ENCODE measurements around the gene TXNDC12. TPM values are rescaled to one million over a fixed set of nuclear protein-coding genes. Genes with fewer than 3 reads are reported as not detected.

TXNDC12 gene
- total RNA-seq, 1 experiment from 2014 or later, result 91.3 TPM

DNA sequence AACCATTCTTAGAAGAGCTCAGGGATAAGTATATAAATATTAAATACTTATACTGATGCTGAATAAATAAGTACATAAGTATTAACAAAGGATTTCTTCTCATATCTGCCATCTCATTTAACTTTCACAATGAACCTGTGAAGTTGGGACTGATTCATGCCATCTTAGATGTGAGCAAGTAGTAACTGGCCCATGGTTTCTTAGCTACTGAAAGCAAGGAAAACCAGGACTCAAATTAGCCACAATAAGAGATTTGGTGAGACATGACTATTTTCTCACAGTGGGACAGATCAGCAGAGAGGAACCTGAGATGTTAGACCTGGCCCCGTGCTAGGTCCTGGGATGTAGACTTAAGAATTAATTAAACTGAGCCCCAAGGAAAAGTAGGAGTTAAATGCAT, 56.3 kb downstream of the TXNDC12 start:
- no peak for DNase-seq (ENCODE audit: low read depth)

- no peak for DNase-seq (ENCODE audit: low read depth)
These were observed 57.0 kb downstream of the TXNDC12 start for GRCh38 chr1:51997974-51998382.

- peak; percentile 74 for DNase-seq (ENCODE audit: low read depth)
These were observed 64.5 kb downstream of the TXNDC12 start, which contains the start of gene RAB3B for GRCh38 chr1:51990478-51990965. RAB3B (minus strand) TSS chr1:51990700; CDS start chr1:51977117, 13,583 bp downstream.

- DNase-seq (ENCODE audit: low read depth), result no peak
These were observed 65.2 kb downstream of the TXNDC12 start for GRCh38 chr1:51989582-51990477.

- DNase-seq (ENCODE audit: low read depth), result no peak
These were observed 66.7 kb downstream of the TXNDC12 start for GRCh38 chr1:51988254-51988653.

DNA sequence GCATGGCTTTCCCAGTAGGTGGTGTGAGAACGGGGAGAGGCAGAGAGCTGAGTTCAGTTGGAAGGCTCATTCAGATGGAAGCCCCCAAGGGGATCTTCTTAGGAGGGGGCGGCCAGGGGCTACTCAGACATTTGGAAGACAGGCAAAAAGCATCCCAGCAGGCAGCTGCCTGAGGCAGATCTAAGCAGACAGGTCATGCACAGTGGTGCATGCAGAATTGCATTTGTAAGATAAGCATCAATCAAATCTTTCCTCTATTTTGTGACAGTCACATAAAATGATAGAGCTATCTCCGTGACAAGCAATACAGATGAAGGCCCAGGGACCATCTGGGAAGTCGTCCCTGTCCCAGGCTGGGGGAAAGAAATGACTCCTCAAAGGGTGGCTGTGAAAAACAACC, 68.3 kb downstream of the TXNDC12 start:
- DNase-seq (ENCODE audit: low read depth), result no peak

DNA sequence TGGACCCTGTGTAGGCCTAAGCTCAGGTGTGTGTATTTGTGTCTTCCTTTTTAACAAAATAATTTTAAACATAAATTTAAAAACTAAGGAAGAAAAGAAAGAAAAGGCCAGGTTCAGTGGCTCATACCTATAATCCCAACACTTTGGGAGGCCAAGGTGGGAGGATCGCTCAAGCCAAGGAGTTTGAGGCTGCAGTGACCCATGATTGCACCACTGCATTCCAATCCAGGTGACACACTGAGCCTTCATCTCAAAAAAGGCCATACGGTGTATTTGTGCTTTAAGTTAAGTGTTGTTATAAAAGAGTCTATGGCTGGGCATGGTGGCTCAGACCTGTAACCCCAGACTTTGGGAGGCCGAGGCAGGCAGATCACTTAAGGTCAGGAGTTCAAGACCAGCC, 72.8 kb downstream of the TXNDC12 start:
- DNase-seq (ENCODE audit: low read depth), result no peak

- DNase-seq (ENCODE audit: low read depth), result no peak
These were observed 73.4 kb downstream of the TXNDC12 start for GRCh38 chr1:51981555-51981954.

DNA sequence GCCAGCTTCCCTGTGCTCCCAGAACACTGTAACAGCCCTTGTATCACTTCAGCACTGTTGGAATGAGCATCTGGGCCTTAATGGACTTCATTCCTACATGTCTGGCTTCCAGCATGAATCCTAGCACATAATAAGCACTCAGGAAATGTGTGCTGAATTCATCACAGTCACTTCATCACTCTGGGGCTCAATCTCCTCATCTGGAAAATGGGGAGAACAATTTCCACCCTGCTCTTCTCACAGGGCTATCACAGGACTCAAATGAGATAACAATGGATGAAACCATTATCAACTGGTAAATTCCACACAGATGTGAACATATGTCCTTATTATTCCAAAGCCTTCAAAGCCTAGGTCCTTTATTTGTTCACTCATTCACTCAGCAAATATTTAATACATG, 76.9 kb downstream of the TXNDC12 start:
- DNase-seq (ENCODE audit: low read depth), result no peak

DNA sequence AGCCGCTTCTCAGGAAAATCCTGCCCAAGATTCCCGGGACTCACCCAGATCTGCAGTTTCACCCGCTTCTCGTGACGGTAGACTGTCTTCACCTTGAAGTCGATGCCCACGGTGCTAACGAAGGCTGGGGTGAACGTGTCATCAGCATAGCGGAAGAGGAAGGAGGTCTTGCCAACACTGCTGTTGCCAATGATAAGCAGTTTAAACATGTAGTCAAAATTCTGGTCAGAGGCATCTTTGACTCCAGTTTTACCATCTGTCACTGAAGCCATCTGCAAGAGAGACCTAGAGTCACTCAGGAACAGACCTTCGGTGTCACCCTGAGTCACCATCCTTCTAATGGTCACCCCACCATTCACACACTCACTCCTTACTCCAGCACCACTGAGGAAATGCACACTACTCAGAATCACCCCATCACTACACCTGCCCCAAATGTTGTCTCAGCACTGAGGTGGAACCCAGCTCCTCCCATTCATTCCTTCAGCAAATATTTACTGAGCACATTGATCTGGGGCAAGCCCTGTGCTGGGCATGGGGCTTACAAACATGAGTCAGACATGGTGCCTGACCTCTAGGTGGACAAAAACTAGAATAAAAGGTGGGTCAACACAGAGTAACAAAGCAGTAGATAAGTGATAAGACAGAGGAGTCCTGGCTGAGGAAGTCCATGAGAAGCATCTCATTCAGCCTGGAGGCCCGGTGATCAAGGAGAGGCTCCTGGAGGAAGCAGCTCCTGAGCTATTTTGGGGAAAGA, 78.0 kb downstream of the TXNDC12 start:
- DNase-seq (ENCODE audit: low read depth), result no peak

DNA sequence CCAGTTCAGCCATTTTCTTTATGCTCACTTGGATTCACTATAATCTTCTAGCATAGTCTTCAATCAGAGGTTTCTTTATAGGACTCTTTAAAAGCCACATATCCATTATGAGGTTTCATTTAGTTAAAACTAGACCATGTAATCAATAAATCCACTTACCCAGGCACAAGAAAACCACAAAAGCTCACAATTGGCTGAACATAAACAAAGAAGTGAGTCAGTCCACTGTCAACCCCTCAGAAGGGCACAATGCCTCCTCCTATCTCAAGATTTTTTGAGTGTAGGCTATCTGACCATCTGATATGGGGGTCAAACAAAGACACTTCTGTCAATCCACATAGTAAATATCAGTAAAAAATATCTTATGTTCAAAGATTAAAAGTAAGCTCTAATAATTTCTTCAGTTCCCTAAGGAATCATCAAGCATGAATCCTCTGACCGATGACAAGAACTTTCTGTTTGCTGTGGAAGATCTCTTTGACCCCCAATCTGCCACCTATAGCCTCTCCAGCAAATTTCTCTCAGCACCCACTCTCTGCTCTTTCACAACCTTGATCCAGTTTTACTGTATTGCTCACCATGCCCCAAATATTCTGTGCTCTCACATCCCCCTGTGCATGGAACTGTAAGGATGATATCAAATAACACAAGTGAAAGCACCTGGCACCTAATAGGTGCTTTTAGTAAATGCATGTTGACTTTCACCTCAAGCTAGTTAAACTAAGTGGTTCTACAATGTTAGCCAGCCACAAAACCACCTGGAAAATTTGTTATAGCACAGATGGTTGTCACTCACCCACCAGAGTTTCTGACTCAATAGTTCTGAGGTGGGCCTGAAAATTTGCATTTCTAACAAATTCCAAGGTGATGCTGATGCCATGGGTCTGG, 81.2 kb downstream of the TXNDC12 start:
- DNase-seq (ENCODE audit: low read depth), result peak; percentile 81

Other genes starting within 250 kb of the TXNDC12 start
- 58.4 and 82.9 TPM in 2 replicates for gene NRDC, start 176.5 kb downstream of the TXNDC12 start, total RNA-seq (2014; rRNA removed; shearing (Covaris generic))
- 7.4 and 12.6 TPM in 2 replicates for gene RAB3B, start 64.5 kb downstream of the TXNDC12 start, total RNA-seq (2014; rRNA removed; shearing (Covaris generic))
- 16.0 and 25.4 TPM in 2 replicates for gene KTI12, start 21.4 kb downstream of the TXNDC12 start, total RNA-seq (2014; rRNA removed; shearing (Covaris generic))
- gene BTF3L4, start 1.1 kb upstream of the TXNDC12 start, total RNA-seq (2014; rRNA removed; shearing (Covaris generic)), result 95.2 and 130 TPM in 2 replicates
- gene ZFYVE9, start 86.9 kb upstream of the TXNDC12 start, total RNA-seq (2014; rRNA removed; shearing (Covaris generic)), result 9.2 and 13.5 TPM in 2 replicates